Stimulated activated CD4-positive, alpha-beta T cell treated with anti-CD3 and anti-CD28 coated beads, Interleukin-12 subunit alpha, Interleukin-12 subunit beta, amount 100 ng/mL, for 4 hours (primary cell): ENCODE measurements around the gene EAPP.
"Not testable (repeated sequence)": the region's sequence is repeated elsewhere in the genome, so short reads cannot be mapped to it uniquely, and the experiment has no call there.

Experiments used
- DNase-seq: peaks from one replicate; pipeline ENCODE4 v3.0.0-alpha.2; 2020

EAPP gene

DNA sequence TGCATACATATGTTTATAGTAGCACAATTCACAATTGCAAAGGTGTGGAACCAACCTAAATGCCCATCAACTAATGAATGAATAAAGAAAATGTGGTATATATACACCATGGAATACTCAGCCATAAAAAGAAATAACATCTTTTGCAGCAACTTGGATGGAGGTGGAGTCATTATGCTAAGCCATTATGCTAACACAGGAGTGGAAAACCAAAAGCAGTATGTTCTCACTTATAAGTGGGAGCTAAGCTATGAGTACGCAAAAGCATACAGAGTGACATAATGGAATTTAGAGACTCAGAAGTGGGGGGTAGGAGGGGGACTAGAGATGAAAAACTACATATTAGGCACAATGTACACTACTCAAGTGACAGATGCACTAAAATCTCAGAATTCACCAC lies 61.2 kb downstream of the EAPP start:
- no peak for DNase-seq

DNA sequence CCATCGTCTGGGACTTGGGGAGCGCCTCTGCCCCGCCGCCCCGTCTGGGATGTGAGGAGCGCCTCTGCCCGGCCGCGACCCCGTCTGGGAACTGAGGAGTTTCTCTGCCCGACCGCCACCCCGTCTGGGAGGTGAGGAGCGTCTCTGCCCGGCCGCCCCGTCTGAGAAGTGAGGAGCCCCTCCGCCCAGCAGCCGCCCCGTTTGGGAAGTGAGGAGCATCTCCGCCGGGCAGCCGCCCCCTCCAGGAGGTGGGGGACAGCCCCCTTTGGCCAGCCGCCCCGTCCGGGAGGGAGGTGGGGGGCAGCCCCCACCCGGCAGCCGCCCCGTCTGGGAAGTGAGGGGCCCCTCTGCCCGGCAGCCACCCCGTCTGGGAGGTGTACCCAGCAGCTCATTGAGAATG lies 63.5 kb downstream of the EAPP start:
- not testable (repeated sequence) for DNase-seq

DNA sequence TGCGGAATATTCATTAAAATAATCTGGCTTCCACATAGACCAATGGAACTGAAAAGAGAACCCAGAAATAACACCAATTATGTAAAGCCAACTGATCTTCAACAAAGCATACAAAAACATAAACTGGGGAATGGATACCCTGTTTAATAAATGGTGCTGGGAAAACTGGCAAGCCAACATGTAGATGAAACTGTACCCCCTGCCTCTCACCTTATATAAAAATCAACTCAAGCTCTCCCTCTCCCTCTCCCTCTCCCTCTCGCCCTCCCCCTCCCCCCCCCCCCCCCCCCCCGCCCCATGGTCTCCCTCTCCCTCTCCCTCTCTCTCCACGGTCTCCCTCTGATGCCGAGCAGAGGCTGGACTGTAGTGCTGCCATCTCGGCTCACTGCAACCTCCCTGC lies 64.3 kb downstream of the EAPP start:
- DNase-seq: no peak

DNA sequence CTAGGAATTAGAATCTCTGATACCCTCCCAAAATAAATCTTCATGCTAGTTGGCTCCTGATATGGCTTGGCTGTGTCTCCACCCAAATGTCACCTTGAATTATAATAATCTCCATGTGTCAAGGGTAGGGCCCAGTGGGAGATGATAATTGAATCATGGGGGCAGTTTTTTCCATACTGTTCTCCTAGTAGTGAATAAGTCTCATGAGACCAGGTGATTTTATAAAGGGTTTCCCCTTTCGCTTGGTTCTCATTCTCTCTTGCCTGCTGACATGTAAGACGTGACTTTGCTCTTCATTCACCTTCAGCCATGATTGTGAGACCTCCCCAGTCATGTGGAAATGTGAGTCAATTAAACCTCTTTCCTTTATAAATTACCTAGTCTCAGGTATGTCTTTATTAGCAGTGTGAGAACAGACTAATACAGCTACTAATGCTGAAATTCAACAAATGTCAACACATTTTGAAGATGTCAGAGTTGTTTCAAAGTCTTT lies 65.3 kb downstream of the EAPP start:
- DNase-seq: no peak

DNA sequence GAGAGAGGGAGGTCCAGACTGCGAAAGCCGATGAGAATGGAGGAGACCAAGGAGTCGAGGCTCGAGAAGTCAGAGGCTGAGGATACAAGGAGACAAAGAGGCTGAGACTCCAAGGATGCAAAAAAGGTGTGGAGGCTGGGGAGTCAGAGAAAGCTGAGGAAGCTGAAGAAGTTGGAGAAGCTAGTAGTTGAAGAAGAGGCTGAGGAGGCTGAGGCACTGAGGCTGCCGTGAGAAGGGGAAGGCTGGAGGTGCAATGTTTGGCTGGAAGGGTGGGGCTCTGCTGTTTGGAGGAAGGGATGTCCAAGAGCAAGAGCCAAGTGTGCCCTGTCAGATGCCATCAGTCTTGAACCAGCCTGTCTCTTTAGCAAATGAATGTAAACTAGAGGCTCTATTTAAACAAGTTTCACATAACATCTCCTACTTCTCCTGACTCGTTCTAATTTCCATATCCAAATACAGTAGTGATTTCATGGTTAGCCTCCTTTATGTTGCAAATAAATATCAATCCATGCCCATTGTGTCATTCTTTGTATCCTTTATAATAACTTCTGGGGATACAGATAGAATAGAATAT lies 66.7 kb downstream of the EAPP start:
- DNase-seq: no peak

DNA sequence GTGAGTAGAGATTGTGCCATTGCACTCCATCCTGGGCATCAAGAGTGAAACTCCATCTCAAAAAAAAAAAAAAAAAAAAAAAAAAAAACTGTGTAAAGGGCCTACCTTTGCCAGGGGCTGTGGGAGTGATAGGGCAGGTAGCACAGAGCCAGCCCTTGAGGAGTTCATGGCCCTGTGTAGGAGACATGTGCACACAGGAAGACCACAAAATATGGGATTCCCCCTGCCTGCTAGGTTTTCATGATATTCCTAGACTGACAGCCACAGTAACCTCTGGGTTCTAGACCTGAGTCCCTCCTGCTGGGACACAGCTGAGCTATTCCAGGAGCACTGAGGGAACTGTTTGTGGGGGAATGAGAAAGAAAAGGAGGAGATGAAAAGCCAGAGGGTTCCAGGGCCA lies 69.2 kb downstream of the EAPP start:
- no peak for DNase-seq

DNA sequence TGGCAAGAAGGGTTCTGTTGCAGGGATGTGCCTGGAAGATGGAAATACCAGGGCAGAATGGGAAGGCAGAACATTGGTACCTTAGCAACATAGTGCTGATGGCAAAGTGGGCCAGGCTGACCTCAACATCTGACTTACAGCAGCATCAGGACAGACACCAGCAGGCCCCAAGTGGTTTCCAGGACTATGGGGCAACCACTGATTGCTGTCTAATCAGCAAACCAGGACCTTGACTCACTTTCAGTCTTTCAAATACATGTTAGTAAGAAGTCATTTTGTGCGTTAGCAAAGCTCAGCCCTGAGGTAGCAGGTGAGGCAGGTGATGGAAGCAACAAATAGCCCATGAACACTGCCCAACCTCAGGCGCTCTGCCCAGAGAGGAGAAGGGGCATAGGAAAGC lies 72.8 kb downstream of the EAPP start:
- no peak for DNase-seq
